Loucy (cell line): Measurements from ENCODE around the gene YIF1B.

Source experiments
- H2AFZ ChIP-seq: fragments of 200-600 bp; sonication (generic); 2 replicates; pipeline ENCODE4 v1.6.0; 2016; ENCODE audit warnings: antibody characterized with exemption, mild to moderate bottlenecking, low read length, moderate library complexity
- H3F3A ChIP-seq: fragments of 200-600 bp; 2 replicates; pipeline ENCODE4 v1.6.0; 2016; ENCODE audit warnings: antibody characterized with exemption, low read depth, mild to moderate bottlenecking
- H3K27me3 ChIP-seq: fragments of 200-600 bp; sonication (generic); 2 replicates; pipeline ENCODE4 v1.6.1; 2014; ENCODE audit warnings: low read length, mild to moderate bottlenecking; ENCODE audit not compliant: insufficient read depth, poor library complexity, severe bottlenecking
- H3K36me3 ChIP-seq: fragments of 200-600 bp; sonication (generic); 2 replicates; pipeline ENCODE4 v1.6.1; 2016; ENCODE audit warnings: low read length; ENCODE audit not compliant: insufficient read depth
- H3K4me1 ChIP-seq: fragments of 200-600 bp; sonication (generic); 2 replicates; pipeline ENCODE4 v1.5.1; 2014; ENCODE audit warnings: low read length, mild to moderate bottlenecking; ENCODE audit not compliant: insufficient read depth, poor library complexity, severe bottlenecking
- H3K4me2 ChIP-seq: fragments of 200-600 bp; sonication (generic); 2 replicates; pipeline ENCODE4 v1.6.0; 2014; ENCODE audit warnings: antibody characterized with exemption, low read length, low read depth, mild to moderate bottlenecking; ENCODE audit not compliant: poor library complexity, severe bottlenecking
- H3K4me3 ChIP-seq: fragments of 200-600 bp; sonication (generic); 2 replicates; pipeline ENCODE4 v1.5.1; 2014; ENCODE audit warnings: low read length, mild to moderate bottlenecking, mixed read lengths; ENCODE audit not compliant: poor library complexity, severe bottlenecking
- H3K79me2 ChIP-seq: fragments of 200-600 bp; sonication (generic); 2 replicates; pipeline ENCODE4 v1.6.1; 2014; ENCODE audit warnings: low read length; ENCODE audit not compliant: insufficient read depth
- H3K9ac ChIP-seq: fragments of 200-600 bp; sonication (generic); 2 replicates; pipeline ENCODE4 v1.6.0; 2014; ENCODE audit warnings: mild to moderate bottlenecking, low read depth, low read length, moderate library complexity; ENCODE audit not compliant: poor library complexity, severe bottlenecking
- H3K9me2 ChIP-seq: fragments of 200-600 bp; sonication (generic); replicated peaks from 2 replicates; pipeline ENCODE4 v1.6.1; 2016; ENCODE audit warnings: low read depth, low read length, mixed read lengths
- H3K9me3 ChIP-seq: fragments of 200-600 bp; sonication (generic); 2 replicates; pipeline ENCODE4 v1.6.1; 2014; ENCODE audit warnings: mild to moderate bottlenecking, antibody characterized with exemption, low read length, low read depth; ENCODE audit not compliant: insufficient read depth
- H4K20me1 ChIP-seq: fragments of 200-600 bp; sonication (generic); 2 replicates; pipeline ENCODE4 v1.6.0; 2014; ENCODE audit warnings: antibody characterized with exemption, low read length, mild to moderate bottlenecking; ENCODE audit not compliant: insufficient read depth, poor library complexity, severe bottlenecking
- CTCF ChIP-seq: fragments of 200-600 bp; sonication (generic); conservative IDR thresholded peaks from 2 replicates; pipeline ENCODE4 v1.5.1; 2014; ENCODE audit warnings: mild to moderate bottlenecking, antibody characterized with exemption, low read length
- EZH2phosphoT487 ChIP-seq: fragments of 200-600 bp; IDR thresholded peaks from 2 replicates; pipeline ENCODE4 v1.6.1; 2018; ENCODE audit warnings: antibody characterized with exemption, mild to moderate bottlenecking, moderate library complexity, borderline replicate concordance

Gene YIF1B

GRCh38 chr19:38303517-38304351 lies 12.0 kb downstream of the YIF1B start, which contains the start of gene C19orf33:
Gene C19orf33, plus strand, starts transcription at chr19:38304251. Its CDS starts 11 bp downstream, at chr19:38304262.
- TF ChIP-seq CTCF = no peak
- TF ChIP-seq EZH2phosphoT487 = no peak
- Histone ChIP-seq H3F3A (no peaks in the 10 kb centered on the region), H4K20me1 (no peaks in the 10 kb centered on the region), H3K9me2 (no peaks in the 10 kb centered on the region), H3K27me3 (no peaks in the 10 kb centered on the region), H3K36me3 (peaks cover 21% of the 10 kb centered on the region; the same call in 1 of the 2 replicates), H3K9me3 (no peaks in the 10 kb centered on the region), H3K4me3 (no peak within 1 kb of the TSS), H3K9ac (no peak within 1 kb of the TSS), H2AFZ (no peak within 1 kb of the TSS), H3K4me2 (no peak within 1 kb of the TSS), H3K79me2 (no peaks in the 10 kb centered on the region), H3K4me1 (no peaks in the 10 kb centered on the region)

- H3K9me3 ChIP-seq = no peaks in the 10 kb centered on the region
- no peaks in the 10 kb centered on the region for H3K4me1 ChIP-seq
- no peaks in the 10 kb centered on the region for H3F3A ChIP-seq
- no peak for TF ChIP-seq EZH2phosphoT487
- TF ChIP-seq CTCF = no peak
- no peak overlapping the region for H3K4me2 ChIP-seq
- H3K4me3 ChIP-seq = no peak overlapping the region
- no peaks in the 10 kb centered on the region for H3K79me2 ChIP-seq
- no peaks in the 10 kb centered on the region for H3K9me2 ChIP-seq
- no peaks in the 10 kb centered on the region for H4K20me1 ChIP-seq
- H2AFZ ChIP-seq = no peak overlapping the region
- H3K9ac ChIP-seq = no peak overlapping the region
- peaks cover 10% of the 10 kb centered on the region; the same call in 1 of the 2 replicates for H3K36me3 ChIP-seq
- no peaks in the 10 kb centered on the region for H3K27me3 ChIP-seq
Observed at GRCh38 chr19:38298821-38299680, 16.7 kb downstream of the YIF1B start.

- H4K20me1 ChIP-seq = no peaks in the 10 kb centered on the region
- peaks cover 46% of the 10 kb centered on the region; the same call in 1 of the 2 replicates for H3K36me3 ChIP-seq
- H3F3A ChIP-seq = no peaks in the 10 kb centered on the region
- H3K4me1 ChIP-seq = no peaks in the 10 kb centered on the region
- H3K79me2 ChIP-seq = no peaks in the 10 kb centered on the region
- H3K27me3 ChIP-seq = no peaks in the 10 kb centered on the region
- no peak for TF ChIP-seq EZH2phosphoT487
- TF ChIP-seq CTCF = no peak
- H3K9me3 ChIP-seq = no peaks in the 10 kb centered on the region
- no peak overlapping the region for H2AFZ ChIP-seq
- H3K4me2 ChIP-seq = no peak overlapping the region
- no peaks in the 10 kb centered on the region for H3K9me2 ChIP-seq
- H3K4me3 ChIP-seq = no peak overlapping the region
- H3K9ac ChIP-seq = no peak overlapping the region
Observed at GRCh38 chr19:38294090-38294489, 21.7 kb downstream of the YIF1B start.
